HepG2 (cell line): ENCODE data around the gene CORO7. TPM values are rescaled to one million over a fixed set of nuclear protein-coding genes. Genes with fewer than 3 reads are reported as not detected.
A peak's percentile ranks its signal among the peaks of the same experiment; 100 is the strongest.

Experiments
- CBX5 ChIP-seq: sonication (generic); formaldehyde crosslinking; IDR thresholded peaks from 2 replicates; pipeline ENCODE4 v1.4.0; 2020; ENCODE audit warnings: missing genetic modification reagents, borderline replicate concordance
- GATAD1 ChIP-seq: IDR thresholded peaks from 2 replicates; pipeline ENCODE4 v1.6.1; 2016; ENCODE audit warnings: missing genetic modification reagents, missing compliant biosample characterization
- KDM3A ChIP-seq: IDR thresholded peaks from 2 replicates; pipeline ENCODE4 v1.6.1; 2018; ENCODE audit warnings: low read depth, missing compliant biosample characterization
- MED13 ChIP-seq: sonication (generic); formaldehyde crosslinking; IDR thresholded peaks from 2 replicates; pipeline ENCODE4 v1.5.0; 2020; ENCODE audit warnings: missing genetic modification reagents
- ZNF749 ChIP-seq: sonication (generic); formaldehyde crosslinking; IDR thresholded peaks from 2 replicates; pipeline ENCODE4 v1.8.0; 2022; ENCODE audit warnings: mild to moderate bottlenecking, missing genetic modification reagents, moderate library complexity, borderline replicate concordance
- ZSCAN12 ChIP-seq: sonication (generic); formaldehyde crosslinking; IDR thresholded peaks from 2 replicates; pipeline ENCODE4 v1.9.0; 2021; ENCODE audit warnings: mild to moderate bottlenecking, missing genetic modification reagents
- polyA plus RNA-seq, 8 experiments: library from polyadenylated mRNA; depleted of rRNA in 3 of 8; stranded (reverse) in 7 of 8; unstranded in 1 of 8; fragments of >200 nt; fragmentation: Illumina TruSeq in 4 of 8; extraction: Trizol in 4 of 8; gene quantifications; 2 replicates each; pipeline versions ENCODE4 v1.2.1 to v1.2.3, GENCODE V29; 2011 to 2016; ENCODE audit warnings: low read depth in 4 of 8, missing spikeins in 1 of 8, mixed read lengths in 1 of 8; ENCODE audit not compliant: insufficient read depth in 1 of 8
- total RNA-seq, 5 experiments: library from RNA; depleted of rRNA; stranded (reverse); fragments of >200 nt; fragmentation: Illumina TruSeq; extraction: Trizol; gene quantifications; 2 replicates each; pipeline ENCODE4 v1.2.3, GENCODE V29; 2016; ENCODE audit warnings: low read depth in 1 of 5
- TF ChIP-seq, protein P1 (sequence below): sonication (generic); formaldehyde crosslinking; IDR thresholded peaks from 2 replicates; pipeline ENCODE4 v1.8.1; 2022; ENCODE audit warnings: low read depth, mild to moderate bottlenecking, missing genetic modification reagents
- TF ChIP-seq, protein P2 (sequence below): sonication (generic); formaldehyde crosslinking; IDR thresholded peaks from 2 replicates; pipeline ENCODE4 v1.5.0; 2020; ENCODE audit warnings: mild to moderate bottlenecking, missing genetic modification reagents
- TF ChIP-seq, protein P3 (sequence below): sonication (generic); formaldehyde crosslinking; IDR thresholded peaks from 2 replicates; pipeline ENCODE4 v1.4.0; 2020; ENCODE audit warnings: low read depth, mild to moderate bottlenecking, missing genetic modification reagents
- TF ChIP-seq, protein P4 (sequence below): sonication (generic); formaldehyde crosslinking; IDR thresholded peaks from 2 replicates; pipeline ENCODE4 v1.4.0; 2020; ENCODE audit warnings: missing genetic modification reagents
- TF ChIP-seq, protein P5 (sequence below): sonication (generic); formaldehyde crosslinking; IDR thresholded peaks from 2 replicates; pipeline ENCODE4 v1.5.0; 2020; ENCODE audit warnings: missing genetic modification reagents, mild to moderate bottlenecking, borderline replicate concordance
- TF ChIP-seq, protein P6 (sequence below): sonication (generic); formaldehyde crosslinking; IDR thresholded peaks from 2 replicates; pipeline ENCODE4 v1.4.0; 2020; ENCODE audit warnings: missing genetic modification reagents

The CORO7 gene
- total and polyA plus RNA-seq, 2 of the 13 experiments (the other 11 are each of a cell fraction or from before 2014, with no cell fraction given), result 9.9 to 14.3 TPM

DNA sequence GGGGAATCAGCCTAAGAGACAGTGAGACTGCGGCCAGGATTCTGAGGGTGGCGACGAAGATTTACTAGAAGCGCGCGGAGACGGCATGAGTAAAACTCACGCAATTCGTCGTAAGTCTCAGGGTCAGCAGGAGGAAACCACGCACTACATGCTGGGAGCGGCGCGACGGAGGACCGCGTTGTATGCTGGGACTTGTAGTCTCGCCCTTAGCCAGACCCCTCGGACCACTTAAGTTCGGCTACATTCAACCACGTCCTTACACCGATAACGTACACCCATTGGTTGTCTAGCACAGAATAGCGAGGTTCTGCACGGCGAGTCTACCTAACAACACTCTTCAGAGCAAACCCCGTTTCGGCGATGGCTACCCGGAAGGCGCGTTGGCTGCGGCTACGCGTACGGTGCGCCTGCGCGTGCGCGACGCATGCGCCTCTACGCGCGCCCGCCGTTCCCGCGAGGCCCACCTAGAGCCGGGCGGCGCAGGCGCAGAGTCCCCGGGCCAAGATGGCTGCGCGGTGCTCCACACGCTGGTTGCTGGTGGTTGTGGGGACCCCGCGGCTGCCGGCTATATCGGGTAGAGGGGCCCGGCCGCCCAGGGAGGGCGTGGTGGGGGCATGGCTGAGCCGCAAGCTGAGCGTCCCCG lies 9.1 kb upstream of the CORO7 start, which contains the start of gene DNAJA3 (continued):
- TF ChIP-seq, protein P1, sequence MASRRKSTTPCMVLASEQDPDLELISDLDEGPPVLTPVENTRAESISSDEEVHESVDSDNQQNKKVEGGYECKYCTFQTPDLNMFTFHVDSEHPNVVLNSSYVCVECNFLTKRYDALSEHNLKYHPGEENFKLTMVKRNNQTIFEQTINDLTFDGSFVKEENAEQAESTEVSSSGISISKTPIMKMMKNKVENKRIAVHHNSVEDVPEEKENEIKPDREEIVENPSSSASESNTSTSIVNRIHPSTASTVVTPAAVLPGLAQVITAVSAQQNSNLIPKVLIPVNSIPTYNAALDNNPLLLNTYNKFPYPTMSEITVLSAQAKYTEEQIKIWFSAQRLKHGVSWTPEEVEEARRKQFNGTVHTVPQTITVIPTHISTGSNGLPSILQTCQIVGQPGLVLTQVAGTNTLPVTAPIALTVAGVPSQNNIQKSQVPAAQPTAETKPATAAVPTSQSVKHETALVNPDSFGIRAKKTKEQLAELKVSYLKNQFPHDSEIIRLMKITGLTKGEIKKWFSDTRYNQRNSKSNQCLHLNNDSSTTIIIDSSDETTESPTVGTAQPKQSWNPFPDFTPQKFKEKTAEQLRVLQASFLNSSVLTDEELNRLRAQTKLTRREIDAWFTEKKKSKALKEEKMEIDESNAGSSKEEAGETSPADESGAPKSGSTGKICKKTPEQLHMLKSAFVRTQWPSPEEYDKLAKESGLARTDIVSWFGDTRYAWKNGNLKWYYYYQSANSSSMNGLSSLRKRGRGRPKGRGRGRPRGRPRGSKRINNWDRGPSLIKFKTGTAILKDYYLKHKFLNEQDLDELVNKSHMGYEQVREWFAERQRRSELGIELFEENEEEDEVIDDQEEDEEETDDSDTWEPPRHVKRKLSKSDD (CRISPR knock-in tag), result peak; percentile 74; the same call in 1 of the 2 replicates
- TF ChIP-seq, protein P2, sequence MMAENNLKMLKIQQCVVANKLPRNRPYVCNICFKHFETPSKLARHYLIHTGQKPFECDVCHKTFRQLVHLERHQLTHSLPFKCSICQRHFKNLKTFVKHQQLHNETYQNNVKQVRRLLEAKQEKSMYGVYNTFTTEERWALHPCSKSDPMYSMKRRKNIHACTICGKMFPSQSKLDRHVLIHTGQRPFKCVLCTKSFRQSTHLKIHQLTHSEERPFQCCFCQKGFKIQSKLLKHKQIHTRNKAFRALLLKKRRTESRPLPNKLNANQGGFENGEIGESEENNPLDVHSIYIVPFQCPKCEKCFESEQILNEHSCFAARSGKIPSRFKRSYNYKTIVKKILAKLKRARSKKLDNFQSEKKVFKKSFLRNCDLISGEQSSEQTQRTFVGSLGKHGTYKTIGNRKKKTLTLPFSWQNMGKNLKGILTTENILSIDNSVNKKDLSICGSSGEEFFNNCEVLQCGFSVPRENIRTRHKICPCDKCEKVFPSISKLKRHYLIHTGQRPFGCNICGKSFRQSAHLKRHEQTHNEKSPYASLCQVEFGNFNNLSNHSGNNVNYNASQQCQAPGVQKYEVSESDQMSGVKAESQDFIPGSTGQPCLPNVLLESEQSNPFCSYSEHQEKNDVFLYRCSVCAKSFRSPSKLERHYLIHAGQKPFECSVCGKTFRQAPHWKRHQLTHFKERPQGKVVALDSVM (CRISPR knock-in tag), result no peak
- TF ChIP-seq, protein P3, sequence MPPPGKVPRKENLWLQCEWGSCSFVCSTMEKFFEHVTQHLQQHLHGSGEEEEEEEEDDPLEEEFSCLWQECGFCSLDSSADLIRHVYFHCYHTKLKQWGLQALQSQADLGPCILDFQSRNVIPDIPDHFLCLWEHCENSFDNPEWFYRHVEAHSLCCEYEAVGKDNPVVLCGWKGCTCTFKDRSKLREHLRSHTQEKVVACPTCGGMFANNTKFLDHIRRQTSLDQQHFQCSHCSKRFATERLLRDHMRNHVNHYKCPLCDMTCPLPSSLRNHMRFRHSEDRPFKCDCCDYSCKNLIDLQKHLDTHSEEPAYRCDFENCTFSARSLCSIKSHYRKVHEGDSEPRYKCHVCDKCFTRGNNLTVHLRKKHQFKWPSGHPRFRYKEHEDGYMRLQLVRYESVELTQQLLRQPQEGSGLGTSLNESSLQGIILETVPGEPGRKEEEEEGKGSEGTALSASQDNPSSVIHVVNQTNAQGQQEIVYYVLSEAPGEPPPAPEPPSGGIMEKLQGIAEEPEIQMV (CRISPR knock-in tag), result 0 out of 2 replicates have a peak, but pooled peaks have one; percentile 44
- TF ChIP-seq KDM3A (CRISPR knock-in tag), result no peak
- peak; percentile 96; the same call in 1 of the 2 replicates for TF ChIP-seq ZNF749 (CRISPR knock-in tag)
- TF ChIP-seq, protein P4, sequence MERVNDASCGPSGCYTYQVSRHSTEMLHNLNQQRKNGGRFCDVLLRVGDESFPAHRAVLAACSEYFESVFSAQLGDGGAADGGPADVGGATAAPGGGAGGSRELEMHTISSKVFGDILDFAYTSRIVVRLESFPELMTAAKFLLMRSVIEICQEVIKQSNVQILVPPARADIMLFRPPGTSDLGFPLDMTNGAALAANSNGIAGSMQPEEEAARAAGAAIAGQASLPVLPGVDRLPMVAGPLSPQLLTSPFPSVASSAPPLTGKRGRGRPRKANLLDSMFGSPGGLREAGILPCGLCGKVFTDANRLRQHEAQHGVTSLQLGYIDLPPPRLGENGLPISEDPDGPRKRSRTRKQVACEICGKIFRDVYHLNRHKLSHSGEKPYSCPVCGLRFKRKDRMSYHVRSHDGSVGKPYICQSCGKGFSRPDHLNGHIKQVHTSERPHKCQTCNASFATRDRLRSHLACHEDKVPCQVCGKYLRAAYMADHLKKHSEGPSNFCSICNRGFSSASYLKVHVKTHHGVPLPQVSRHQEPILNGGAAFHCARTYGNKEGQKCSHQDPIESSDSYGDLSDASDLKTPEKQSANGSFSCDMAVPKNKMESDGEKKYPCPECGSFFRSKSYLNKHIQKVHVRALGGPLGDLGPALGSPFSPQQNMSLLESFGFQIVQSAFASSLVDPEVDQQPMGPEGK (CRISPR knock-in tag), result no peak
- peak; percentile 93 for TF ChIP-seq GATAD1 (CRISPR knock-in tag)
- no peak for TF ChIP-seq ZSCAN12
- peak; percentile 74 for TF ChIP-seq MED13
- TF ChIP-seq, protein P5, sequence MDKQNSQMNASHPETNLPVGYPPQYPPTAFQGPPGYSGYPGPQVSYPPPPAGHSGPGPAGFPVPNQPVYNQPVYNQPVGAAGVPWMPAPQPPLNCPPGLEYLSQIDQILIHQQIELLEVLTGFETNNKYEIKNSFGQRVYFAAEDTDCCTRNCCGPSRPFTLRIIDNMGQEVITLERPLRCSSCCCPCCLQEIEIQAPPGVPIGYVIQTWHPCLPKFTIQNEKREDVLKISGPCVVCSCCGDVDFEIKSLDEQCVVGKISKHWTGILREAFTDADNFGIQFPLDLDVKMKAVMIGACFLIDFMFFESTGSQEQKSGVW (CRISPR knock-in tag), result peak; percentile 46; the same call in 1 of the 2 replicates
- TF ChIP-seq CBX5, result 0 out of 2 replicates have a peak, but pooled peaks have one; percentile 12
- TF ChIP-seq, protein P6, sequence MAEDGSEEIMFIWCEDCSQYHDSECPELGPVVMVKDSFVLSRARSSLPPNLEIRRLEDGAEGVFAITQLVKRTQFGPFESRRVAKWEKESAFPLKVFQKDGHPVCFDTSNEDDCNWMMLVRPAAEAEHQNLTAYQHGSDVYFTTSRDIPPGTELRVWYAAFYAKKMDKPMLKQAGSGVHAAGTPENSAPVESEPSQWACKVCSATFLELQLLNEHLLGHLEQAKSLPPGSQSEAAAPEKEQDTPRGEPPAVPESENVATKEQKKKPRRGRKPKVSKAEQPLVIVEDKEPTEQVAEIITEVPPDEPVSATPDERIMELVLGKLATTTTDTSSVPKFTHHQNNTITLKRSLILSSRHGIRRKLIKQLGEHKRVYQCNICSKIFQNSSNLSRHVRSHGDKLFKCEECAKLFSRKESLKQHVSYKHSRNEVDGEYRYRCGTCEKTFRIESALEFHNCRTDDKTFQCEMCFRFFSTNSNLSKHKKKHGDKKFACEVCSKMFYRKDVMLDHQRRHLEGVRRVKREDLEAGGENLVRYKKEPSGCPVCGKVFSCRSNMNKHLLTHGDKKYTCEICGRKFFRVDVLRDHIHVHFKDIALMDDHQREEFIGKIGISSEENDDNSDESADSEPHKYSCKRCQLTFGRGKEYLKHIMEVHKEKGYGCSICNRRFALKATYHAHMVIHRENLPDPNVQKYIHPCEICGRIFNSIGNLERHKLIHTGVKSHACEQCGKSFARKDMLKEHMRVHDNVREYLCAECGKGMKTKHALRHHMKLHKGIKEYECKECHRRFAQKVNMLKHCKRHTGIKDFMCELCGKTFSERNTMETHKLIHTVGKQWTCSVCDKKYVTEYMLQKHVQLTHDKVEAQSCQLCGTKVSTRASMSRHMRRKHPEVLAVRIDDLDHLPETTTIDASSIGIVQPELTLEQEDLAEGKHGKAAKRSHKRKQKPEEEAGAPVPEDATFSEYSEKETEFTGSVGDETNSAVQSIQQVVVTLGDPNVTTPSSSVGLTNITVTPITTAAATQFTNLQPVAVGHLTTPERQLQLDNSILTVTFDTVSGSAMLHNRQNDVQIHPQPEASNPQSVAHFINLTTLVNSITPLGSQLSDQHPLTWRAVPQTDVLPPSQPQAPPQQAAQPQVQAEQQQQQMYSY (CRISPR knock-in tag), result no peak; the same call in 1 of the 2 replicates
